Endothelial cell of umbilical vein (primary cell): ENCODE results near the gene AIG1. TPM values are rescaled to one million over a fixed set of nuclear protein-coding genes. Genes with fewer than 3 reads are reported as not detected.
"Not testable (repeated sequence)": the region's sequence is repeated elsewhere in the genome, so short reads cannot be mapped to it uniquely, and the experiment has no call there.

Experiments
- BruUV-seq: library from RNA; stranded (reverse); fragments of 400-500 nt; replicated peaks from 2 replicates; lab custom pipeline; 2021; lab: Mats Ljungman, UMichigan
- CTCF ChIA-PET: fragments of 300-600, 350-600 bp; sonication (Branson Sonifier 250); formaldehyde crosslinking; loops from one replicate; lab custom pipeline; 2021; ENCODE audit warnings: antibody characterized with exemption, inconsistent platforms; lab: Charles Lee
- POLR2A ChIA-PET: fragments of 300-600, 350-600 bp; sonication (Branson Sonifier 250); formaldehyde crosslinking; loops from one replicate; lab custom pipeline; 2021; ENCODE audit warnings: antibody characterized with exemption, inconsistent platforms; lab: Charles Lee
- DNase-seq: peaks from one replicate; pipeline ENCODE4 v3.0.0-alpha.2; 2011; ENCODE audit warnings: low read depth, low spot score
- FAIRE-seq: peaks from 2 replicates; lab custom pipeline; 2011; peaks lifted over from hg19 to GRCh38; lab: Jason Lieb, UNC
- H2AFZ ChIP-seq: 2 replicates; pipeline ENCODE4 v1.6.0; 2012; ENCODE audit warnings: low read depth, low read length, control low read depth, inconsistent platforms
- H3K27ac ChIP-seq: 2 replicates; pipeline ENCODE4 v1.5.1; 2011; ENCODE audit warnings: low read depth, mild to moderate bottlenecking, control low read depth, low read length, moderate library complexity; ENCODE audit not compliant: insufficient read depth
- H3K27me3 ChIP-seq, 2 experiments: 2 replicates each; pipeline versions ENCODE4 v1.6.0 to v1.6.1; 2011; ENCODE audit warnings: low read length in 2 of 2, mixed read lengths in 1 of 2; ENCODE audit not compliant: control insufficient read depth in 2 of 2, insufficient read depth in 2 of 2
- H3K36me3 ChIP-seq, 2 experiments: 2 replicates in 1 of 2; 3 replicates in 1 of 2; pipeline ENCODE4 v1.5.1; 2011; ENCODE audit warnings: low read length in 2 of 2, mild to moderate bottlenecking in 1 of 2, moderate library complexity in 1 of 2; ENCODE audit not compliant: control insufficient read depth in 2 of 2, insufficient read depth in 2 of 2; ENCODE audit errors: extremely low read depth in 1 of 2
- H3K4me1 ChIP-seq: 3 replicates; pipeline ENCODE4 v1.5.1; 2011; ENCODE audit warnings: mild to moderate bottlenecking, low read length; ENCODE audit not compliant: control insufficient read depth, insufficient read depth; ENCODE audit errors: extremely low read depth
- H3K4me2 ChIP-seq: 2 replicates; pipeline ENCODE4 v1.6.1; 2011; ENCODE audit warnings: low read length, control low read depth, mixed read lengths; ENCODE audit not compliant: insufficient read depth
- H3K4me3 ChIP-seq, 3 experiments: fragments of 200-600 bp in 1 of 3; sonication (generic), shearing (Covaris generic) in 1 of 3; replicated peaks in 1 of 3; 2 replicates each; pipeline ENCODE4 v1.5.1; 2011 to 2016; ENCODE audit warnings: control low read depth in 3 of 3, low read length in 3 of 3, mild to moderate bottlenecking in 2 of 3, inconsistent platforms in 1 of 3, low read depth in 1 of 3, moderate library complexity in 1 of 3; ENCODE audit not compliant: insufficient read depth in 1 of 3
- H3K79me2 ChIP-seq: 2 replicates; pipeline ENCODE4 v1.6.0; 2012; ENCODE audit warnings: low read length, inconsistent platforms; ENCODE audit not compliant: control insufficient read depth, insufficient read depth
- H3K9ac ChIP-seq: replicated peaks from 2 replicates; pipeline ENCODE3; 2011; ENCODE audit warnings: low read length, control low read depth; ENCODE audit not compliant: insufficient read depth; ENCODE audit errors: extremely low read depth
- H3K9me1 ChIP-seq: replicated peaks from 3 replicates; pipeline ENCODE4 v1.6.0; 2011; ENCODE audit warnings: mild to moderate bottlenecking, low read length; ENCODE audit not compliant: control insufficient read depth, insufficient read depth; ENCODE audit errors: extremely low read depth
- H3K9me3 ChIP-seq: replicated peaks from 2 replicates; pipeline ENCODE4 v1.5.1; 2012; ENCODE audit warnings: low read length, inconsistent platforms; ENCODE audit not compliant: control insufficient read depth, insufficient read depth
- H4K20me1 ChIP-seq: replicated peaks from 2 replicates; pipeline ENCODE3; 2011; ENCODE audit warnings: mild to moderate bottlenecking, low read length; ENCODE audit not compliant: control insufficient read depth, insufficient read depth; ENCODE audit errors: extremely low read depth
- CTCF ChIP-seq, 2 donors: IDR thresholded peaks; 1 replicate in 1 of 2; 2 replicates in 1 of 2; pipeline ENCODE4 v1.5.1; 2011; ENCODE audit warnings: low read length in 2 of 2, mild to moderate bottlenecking in 2 of 2, moderate library complexity in 2 of 2, control low read depth in 1 of 2, inconsistent platforms in 1 of 2, low read depth in 1 of 2; ENCODE audit not compliant: insufficient read depth in 1 of 2; ENCODE audit errors: extremely low read depth in 1 of 2
- EZH2 ChIP-seq: IDR thresholded peaks from 2 replicates; pipeline ENCODE4 v1.6.1; 2012; ENCODE audit warnings: borderline replicate concordance, low read depth, mild to moderate bottlenecking, moderate library complexity, low read length, inconsistent platforms; ENCODE audit not compliant: severe bottlenecking
- FOS ChIP-seq: IDR thresholded peaks from 2 replicates; pipeline ENCODE4 v1.6.1; 2011; ENCODE audit warnings: mild to moderate bottlenecking, low read length, moderate library complexity, borderline replicate concordance; ENCODE audit not compliant: insufficient read depth
- GATA2 ChIP-seq: IDR thresholded peaks from 2 replicates; pipeline ENCODE4 v1.7.0; 2011; ENCODE audit warnings: low read depth, mild to moderate bottlenecking, moderate library complexity, mixed read lengths, low read length; ENCODE audit not compliant: insufficient read length, insufficient read depth
- JUN ChIP-seq: IDR thresholded peaks from 2 replicates; pipeline ENCODE4 v1.6.1; 2011; ENCODE audit warnings: borderline replicate concordance, low read depth; ENCODE audit not compliant: insufficient read length, insufficient read depth
- MAX ChIP-seq: IDR thresholded peaks from 2 replicates; pipeline ENCODE4 v1.6.1; 2011; ENCODE audit not compliant: insufficient read depth, insufficient read length
- MYC ChIP-seq: IDR thresholded peaks from one replicate; pipeline ENCODE4 v1.6.1; 2011; ENCODE audit warnings: mild to moderate bottlenecking, low read depth, low read length
- POLR2A ChIP-seq: IDR thresholded peaks from 2 replicates; pipeline ENCODE4 v1.6.1; 2012; ENCODE audit warnings: low read depth, mild to moderate bottlenecking, control low read depth, low read length
- POLR2AphosphoS5 ChIP-seq: IDR thresholded peaks from 2 replicates; pipeline ENCODE4 v1.6.1; 2012; ENCODE audit warnings: low read depth, mild to moderate bottlenecking, control low read depth, low read length, moderate library complexity; ENCODE audit not compliant: insufficient read depth
- dilution Hi-C: fragments of 300-500 bp; cut with MboI; formaldehyde crosslinking; loops from one replicate; pipeline ENCODE4 v1.15.0; 2019; ENCODE audit warnings: low sequenced_read_pairs; ENCODE audit not compliant: extremely low pct_ligation_motif_present
- intact Hi-C: fragments of 100-400 bp; cut with micrococcal nuclease; formaldehyde crosslinking; loops from one replicate; pipeline ENCODE4 v1.10.0; 2022
- polyA plus RNA-seq, 4 experiments: library from polyadenylated mRNA; depleted of rRNA in 3 of 4; stranded (reverse) in 3 of 4; unstranded in 1 of 4; fragments of >200 nt; gene quantifications; 2 replicates each; pipeline versions ENCODE4 v1.2.1 to v1.2.3, GENCODE V29; 2011 to 2012; ENCODE audit warnings: missing spikeins in 1 of 4
- total RNA-seq: library from RNA; stranded (reverse); gene quantifications from 2 replicates; pipeline ENCODE4 v1.2.3, GENCODE V29; 2021

Gene AIG1
- total and polyA plus RNA-seq, 2 donors (not counting 3 experiments of a cell fraction or from before 2014, with no cell fraction given), result 17.7 to 22.7 TPM

GRCh38 chr6:143167224-143167623 lies 106.5 kb downstream of the AIG1 start:
- Histone ChIP-seq H3K79me2 (no peaks in the 10 kb centered on the region), H2AFZ (no peak overlapping the region), H3K36me3 (no peaks in the 10 kb centered on the region), H3K9ac (no peak overlapping the region), H4K20me1 (no peaks in the 10 kb centered on the region), H3K27ac (no peak overlapping the region), H3K4me3 (no peak overlapping the region), H3K4me2 (no peak overlapping the region), H3K9me3 (no peaks in the 10 kb centered on the region), H3K27me3 (no peaks in the 10 kb centered on the region), H3K9me1 (no peaks in the 10 kb centered on the region), H3K4me1 (no peaks in the 10 kb centered on the region)
- CTCF ChIA-PET, result no interaction called here
- dilution Hi-C loops (no loop called here), intact Hi-C loops (no loop called here)
- POLR2A ChIA-PET, result no interaction called here
- BruUV-seq, result no TSS peak
- DNase-seq, result no peak
- TF ChIP-seq POLR2AphosphoS5 (no peak), POLR2A (no peak), MYC (no peak), FOS (no peak), MAX (no peak), EZH2 (no peak), GATA2 (no peak), CTCF (IDR thresholded peaks at IDR 0.05; ENCODE audit: extremely low read depth in 1 of 2, insufficient read depth in 1 of 2, low read depth in 1 of 2, low read length in 2 of 2) (no peak), JUN (no peak)
- FAIRE-seq, result no peak

- FAIRE-seq, H3K4me3 ChIP-seq, H3K4me2 ChIP-seq, H4K20me1 ChIP-seq, BruUV-seq, H3K27me3 ChIP-seq, POLR2A ChIA-PET, H3K27ac ChIP-seq, H3K79me2 ChIP-seq, DNase-seq, dilution Hi-C loops, H2AFZ ChIP-seq, H3K9ac ChIP-seq, H3K4me1 ChIP-seq, H3K9me1 ChIP-seq, intact Hi-C loops, H3K9me3 ChIP-seq, H3K36me3 ChIP-seq: not testable (repeated sequence)
- CTCF ChIA-PET, result interaction anchor here (1.0 to 1.4 kb wide), 3 partner anchors 10 to 65 kb away, joined by 3 to 7 read pairs (median 4); no protein-coding TSS in a partner anchor
Observed at GRCh38 chr6:143168396-143168816, 107.7 kb downstream of the AIG1 start.
